Mesenteric fat pad (tissue), 1 donor: Measurements from ENCODE around the gene C2CD2. TPM values are rescaled to one million over a fixed set of nuclear protein-coding genes. Genes with fewer than 3 reads are reported as not detected.
"Not testable (repeated sequence)": the region's sequence is repeated elsewhere in the genome, so short reads cannot be mapped to it uniquely, and the experiment has no call there.

Experiments
- DNase-seq: peaks from one replicate; pipeline ENCODE4 v3.0.0-alpha.2; 2020; ENCODE audit warnings: low spot score
- total RNA-seq: library from RNA; stranded (reverse); fragmentation: NEBNext Ultra II Directional; extraction: Animal tissue kit (Norgen Biotek cat#: 25700); gene quantifications from one replicate; pipeline ENCODE4 v1.2.1, GENCODE V29; 2021
- donor health status: DM: yes; HTN: yes; CAD: no.

Gene C2CD2
- total RNA-seq, 1 donor from 2014 or later: 125 TPM

- peak; percentile 74 for DNase-seq
Observed at GRCh38 chr21:41975391-41976272, 21.8 kb upstream of the C2CD2 start.

GRCh38 chr21:41974752-41975053 is 20.9 kb upstream of the C2CD2 start:
- peak; percentile 55 for DNase-seq

- peak; percentile 82 for DNase-seq
Observed at GRCh38 chr21:41973861-41974751, 20.3 kb upstream of the C2CD2 start.

- no peak for DNase-seq
Observed at GRCh38 chr21:41973427-41973831, 19.6 kb upstream of the C2CD2 start.

GRCh38 chr21:41972511-41973205 is 18.8 kb upstream of the C2CD2 start:
- DNase-seq: peak; percentile 59

- DNase-seq: peak; percentile 20
Observed at GRCh38 chr21:41971891-41972290, 18.1 kb upstream of the C2CD2 start.

GRCh38 chr21:41970751-41971653 is 17.2 kb upstream of the C2CD2 start:
- DNase-seq: peak; percentile 76

GRCh38 chr21:41970106-41970391 is 16.2 kb upstream of the C2CD2 start:
- DNase-seq: no peak

- no peak for DNase-seq
Observed at GRCh38 chr21:41967708-41968107, 13.9 kb upstream of the C2CD2 start.

GRCh38 chr21:41966872-41967621 is 13.2 kb upstream of the C2CD2 start:
- no peak for DNase-seq

GRCh38 chr21:41966041-41966833 is 12.4 kb upstream of the C2CD2 start:
- DNase-seq: no peak

GRCh38 chr21:41965461-41966013 is 11.7 kb upstream of the C2CD2 start:
- DNase-seq: no peak

GRCh38 chr21:41965045-41965444 is 11.2 kb upstream of the C2CD2 start:
- DNase-seq: no peak

GRCh38 chr21:41964171-41964570 is 10.4 kb upstream of the C2CD2 start:
- peak; percentile 51 for DNase-seq

GRCh38 chr21:41962425-41962966 is 8.7 kb upstream of the C2CD2 start:
- DNase-seq: peak; percentile 59

- peak; percentile 35 for DNase-seq
Observed at GRCh38 chr21:41961753-41962152, 7.9 kb upstream of the C2CD2 start.

- peak; percentile 60 for DNase-seq
Observed at GRCh38 chr21:41961282-41961701, 7.5 kb upstream of the C2CD2 start.

GRCh38 chr21:41960386-41960785 is 6.6 kb upstream of the C2CD2 start:
- peak; percentile 57 for DNase-seq

- DNase-seq: not testable (repeated sequence)
Observed at GRCh38 chr21:41959697-41960096, 5.9 kb upstream of the C2CD2 start.
